Fibroblast of lung (primary cell): ENCODE data around the gene FLNC.

Experiments
- EZH2 ChIP-seq: IDR thresholded peaks from 2 replicates; pipeline ENCODE4 v1.5.1; 2012; ENCODE audit warnings: low read length, control low read depth, mild to moderate bottlenecking; ENCODE audit errors: missing control alignments
- TF ChIP-seq, protein P1 (sequence below), 2 donors: IDR thresholded peaks in 1 of 2; conservative IDR thresholded peaks in 1 of 2; 1 replicate in 1 of 2; 2 replicates in 1 of 2; pipeline ENCODE4 v1.5.1; 2011 to 2012; ENCODE audit warnings: low read length in 2 of 2, control low read depth in 1 of 2, inconsistent platforms in 1 of 2, low read depth in 1 of 2, mild to moderate bottlenecking in 1 of 2

- TF ChIP-seq, protein P1, sequence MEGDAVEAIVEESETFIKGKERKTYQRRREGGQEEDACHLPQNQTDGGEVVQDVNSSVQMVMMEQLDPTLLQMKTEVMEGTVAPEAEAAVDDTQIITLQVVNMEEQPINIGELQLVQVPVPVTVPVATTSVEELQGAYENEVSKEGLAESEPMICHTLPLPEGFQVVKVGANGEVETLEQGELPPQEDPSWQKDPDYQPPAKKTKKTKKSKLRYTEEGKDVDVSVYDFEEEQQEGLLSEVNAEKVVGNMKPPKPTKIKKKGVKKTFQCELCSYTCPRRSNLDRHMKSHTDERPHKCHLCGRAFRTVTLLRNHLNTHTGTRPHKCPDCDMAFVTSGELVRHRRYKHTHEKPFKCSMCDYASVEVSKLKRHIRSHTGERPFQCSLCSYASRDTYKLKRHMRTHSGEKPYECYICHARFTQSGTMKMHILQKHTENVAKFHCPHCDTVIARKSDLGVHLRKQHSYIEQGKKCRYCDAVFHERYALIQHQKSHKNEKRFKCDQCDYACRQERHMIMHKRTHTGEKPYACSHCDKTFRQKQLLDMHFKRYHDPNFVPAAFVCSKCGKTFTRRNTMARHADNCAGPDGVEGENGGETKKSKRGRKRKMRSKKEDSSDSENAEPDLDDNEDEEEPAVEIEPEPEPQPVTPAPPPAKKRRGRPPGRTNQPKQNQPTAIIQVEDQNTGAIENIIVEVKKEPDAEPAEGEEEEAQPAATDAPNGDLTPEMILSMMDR (conservative IDR thresholded peaks at IDR 0.05 in 1 of 2, IDR thresholded peaks at IDR 0.05 in 1 of 2; ENCODE audit: low read depth in 1 of 2, low read length in 2 of 2) = no peak
- no peak for TF ChIP-seq EZH2
Measured at GRCh38 chr7:128895320-128895719, 65.1 kb downstream of the FLNC start.
